ENCODE data around the gene ELP4.

- TF ChIP-seq CTCF (tag by site-specific recombination; IDR thresholded peaks at IDR 0.05) = no peak
- TF ChIP-seq ZNF830 (tag by site-specific recombination; IDR thresholded peaks at IDR 0.05; ENCODE audit: low read depth) = no peak
- no peak for TF ChIP-seq ZNF610 (tag by site-specific recombination; IDR thresholded peaks at IDR 0.05; ENCODE audit: borderline replicate concordance)
- no peak for TF ChIP-seq ZNF274 (IDR thresholded peaks at IDR 0.05; ENCODE audit: low read length)
- no peak for TF ChIP-seq ZNF274 (tag by site-specific recombination; IDR thresholded peaks at IDR 0.05; ENCODE audit: borderline replicate concordance)
- no peak for TF ChIP-seq ZBTB44 (tag by site-specific recombination; IDR thresholded peaks at IDR 0.05)
- TF ChIP-seq ZNF510 (tag by site-specific recombination; IDR thresholded peaks at IDR 0.05; ENCODE audit: insufficient replicate concordance) = no peak
- no peak for TF ChIP-seq ZNF362 (tag by site-specific recombination; IDR thresholded peaks at IDR 0.05)
- no peak for TF ChIP-seq ZBTB49 (tag by site-specific recombination; IDR thresholded peaks at IDR 0.05; ENCODE audit: low read depth)
- no peak for TF ChIP-seq ZBTB7A (tag by site-specific recombination; IDR thresholded peaks at IDR 0.05; ENCODE audit: low read depth)
- no peak for TF ChIP-seq KLF16 (tag by site-specific recombination; IDR thresholded peaks at IDR 0.05)
- no peak for TF ChIP-seq ZNF138 (tag by site-specific recombination; IDR thresholded peaks at IDR 0.05; ENCODE audit: borderline replicate concordance)
Observed at GRCh38 chr11:31725176-31725575, 215.6 kb downstream of the ELP4 start.

Data from HEK293 (cell line).